ENCODE results near the gene KRT85.

KRT85 gene

DNA sequence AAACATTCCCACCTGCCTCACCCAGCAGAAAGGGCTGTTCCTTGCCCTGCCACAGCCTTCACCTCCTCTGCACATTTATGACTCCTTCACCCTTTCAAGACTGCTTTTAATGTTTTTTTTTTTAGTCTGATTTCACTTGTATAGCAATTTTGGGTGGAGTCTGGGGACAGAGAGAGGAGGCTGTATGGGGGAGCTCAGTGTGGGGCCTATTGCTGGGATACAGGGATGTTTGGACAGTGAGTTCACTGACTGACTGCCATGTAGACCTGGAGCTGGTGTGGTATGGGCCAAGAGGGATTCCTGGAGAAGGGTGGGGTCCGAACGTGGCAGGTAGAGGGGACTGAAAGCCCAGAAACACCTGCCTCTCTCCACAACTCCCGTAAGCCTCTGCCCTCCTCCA is 1.9 kb upstream of the KRT85 start:
- DNase-seq (ENCODE audit: low spot score) = no peak
- FAIRE-seq = no peak

DNA sequence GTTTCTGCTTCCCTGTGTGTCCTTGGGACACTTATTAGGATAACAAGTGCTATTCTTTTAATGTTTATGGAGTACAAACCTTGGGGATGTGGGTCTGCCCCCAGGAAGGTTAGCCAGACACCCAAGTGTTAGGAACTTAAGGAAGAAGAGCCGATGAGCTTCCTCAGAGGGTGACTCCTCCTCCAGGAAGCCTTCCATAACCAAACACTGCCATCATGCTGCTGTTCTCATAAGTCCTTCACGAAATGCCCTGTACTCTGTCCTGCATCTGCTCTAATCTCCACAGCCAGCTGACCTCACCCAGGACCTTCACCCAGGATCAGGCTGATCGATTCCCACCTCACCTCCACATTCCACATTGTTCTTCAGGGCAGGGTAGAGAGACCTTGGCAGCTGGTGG is 1.2 kb upstream of the KRT85 start:
- FAIRE-seq (no peak), DNase-seq (ENCODE audit: low spot score) (no peak)

DNA sequence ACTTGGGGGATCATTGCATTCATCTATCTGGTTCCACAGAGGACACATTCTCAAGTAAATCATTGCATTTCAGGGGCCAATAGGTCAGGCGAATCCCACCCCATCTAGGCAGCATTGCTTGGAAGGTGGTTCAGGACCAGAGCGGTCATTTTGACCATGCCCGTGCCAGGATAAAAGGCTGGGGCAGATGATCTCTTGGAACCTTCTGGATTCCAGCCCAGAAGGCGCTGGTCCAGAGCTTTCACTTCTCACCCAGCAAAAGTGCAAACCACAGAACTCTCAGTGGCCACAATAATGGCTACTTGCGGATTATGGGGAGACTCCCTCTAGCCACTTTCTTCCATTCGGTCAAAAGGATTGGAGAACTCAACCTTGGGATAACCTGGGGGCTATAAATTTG is 595 bp upstream of the KRT85 start:
- FAIRE-seq (no peak), DNase-seq (ENCODE audit: low spot score) (no peak)

DNA sequence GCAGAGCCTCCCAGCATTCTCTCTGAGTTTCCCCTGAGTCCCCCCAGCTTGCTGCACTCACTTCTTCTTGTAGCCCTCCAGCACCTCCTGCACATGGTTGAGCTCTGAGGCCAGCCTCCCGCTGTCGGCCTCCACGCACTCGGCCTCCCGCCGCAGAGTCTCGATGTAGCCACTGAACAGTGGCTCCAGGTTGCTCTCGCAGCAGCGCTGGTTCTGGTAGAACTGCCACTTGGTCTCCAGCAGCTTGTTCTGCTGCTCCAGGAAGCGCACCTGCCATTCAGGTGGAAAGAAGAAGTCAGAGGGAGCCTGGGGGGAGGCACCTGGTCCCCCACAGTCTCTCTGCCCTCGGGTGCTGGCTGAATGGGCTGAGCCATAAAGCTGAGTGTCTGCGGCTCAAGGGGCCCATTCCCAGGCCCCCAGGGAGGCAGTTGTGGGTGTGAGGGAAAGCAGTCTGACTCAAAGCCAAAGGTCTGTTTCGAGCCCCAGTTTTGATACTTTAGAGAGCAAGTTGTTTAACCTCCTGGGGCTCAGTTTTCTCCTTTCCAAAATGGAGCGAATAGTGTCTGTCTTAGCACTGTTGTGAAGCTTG is 2.3 kb downstream of the KRT85 start:
- no peak for FAIRE-seq
- DNase-seq (ENCODE audit: low spot score) = no peak

DNA sequence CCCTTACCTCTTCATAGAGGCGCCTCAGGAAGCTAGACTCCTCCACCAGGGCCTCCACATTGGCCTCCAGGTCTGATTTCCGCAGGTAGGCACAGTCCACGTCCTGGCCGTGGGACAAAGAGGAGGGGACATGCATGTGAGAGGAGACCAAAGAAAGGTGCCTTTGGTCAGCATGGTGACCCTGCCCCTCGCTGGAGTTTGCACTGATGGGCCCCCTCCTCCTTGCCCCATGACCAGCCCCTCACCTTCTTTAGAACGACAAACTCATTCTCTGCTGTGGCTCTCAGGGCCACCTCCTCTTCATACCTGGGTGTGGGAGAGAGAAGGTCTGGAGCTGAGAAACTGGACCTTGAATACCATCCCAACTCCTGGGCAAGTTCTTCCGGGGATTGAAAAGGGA is 3.2 kb downstream of the KRT85 start:
- DNase-seq (ENCODE audit: low spot score) (no peak), FAIRE-seq (no peak)

DNA sequence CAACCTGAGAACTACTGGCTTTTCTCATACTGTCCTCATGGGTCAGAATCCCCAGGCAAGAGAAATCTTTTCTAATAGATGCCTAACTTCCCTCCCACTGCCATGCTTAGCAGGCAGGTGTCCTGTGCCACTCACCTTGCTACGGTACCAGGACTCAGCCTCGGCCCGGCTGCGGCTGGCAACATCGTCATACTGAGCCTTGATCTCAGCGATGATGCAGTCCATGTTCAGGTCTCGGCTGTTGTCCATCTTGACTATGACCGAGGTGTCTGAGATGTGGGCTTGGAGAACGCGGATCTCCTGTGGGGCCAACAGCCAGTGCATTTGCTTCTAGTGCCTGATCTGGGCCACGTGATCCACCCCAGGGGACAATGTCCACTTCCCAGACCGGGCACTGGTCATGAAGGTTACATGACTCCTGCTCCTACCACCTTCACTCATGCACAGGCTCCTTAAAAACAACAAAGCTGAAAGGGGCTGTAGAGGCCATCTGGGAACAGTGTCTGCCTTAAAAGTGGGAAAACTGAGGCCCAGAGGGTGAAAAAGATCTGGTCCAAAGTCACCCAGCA is 4.1 kb downstream of the KRT85 start:
- FAIRE-seq (no peak), DNase-seq (ENCODE audit: low spot score) (no peak)

DNA sequence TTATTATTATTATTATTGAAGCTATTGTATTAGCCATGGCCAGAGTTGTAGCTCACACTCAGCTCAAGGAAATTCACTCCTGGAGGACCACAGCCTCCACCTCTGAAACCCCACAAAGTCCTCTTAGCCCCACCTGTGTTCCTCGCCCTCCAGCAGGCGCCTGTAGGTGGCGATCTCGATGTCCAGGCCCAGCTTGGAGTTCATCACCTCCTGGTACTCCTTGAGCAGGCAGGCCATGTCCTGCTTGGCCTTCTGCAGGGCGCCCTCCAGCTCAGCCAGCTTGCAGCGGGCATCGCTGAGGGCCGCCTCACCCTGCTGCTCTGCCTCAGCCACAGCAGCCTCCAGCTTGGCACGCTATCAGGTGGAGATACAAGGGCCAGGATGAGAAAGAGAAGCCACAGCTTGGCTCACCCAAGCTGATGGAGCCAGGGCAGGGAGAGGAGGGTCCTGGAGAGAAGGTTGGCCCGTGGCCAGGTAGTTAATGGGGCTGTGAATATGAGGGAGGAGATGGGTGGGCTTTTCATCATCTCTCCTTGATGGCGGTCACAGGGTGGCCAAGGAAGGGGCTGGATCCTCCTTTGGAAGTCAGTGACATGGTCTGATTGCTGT is 5.1 kb downstream of the KRT85 start:
- DNase-seq (ENCODE audit: low spot score) (no peak), FAIRE-seq (no peak)

DNA sequence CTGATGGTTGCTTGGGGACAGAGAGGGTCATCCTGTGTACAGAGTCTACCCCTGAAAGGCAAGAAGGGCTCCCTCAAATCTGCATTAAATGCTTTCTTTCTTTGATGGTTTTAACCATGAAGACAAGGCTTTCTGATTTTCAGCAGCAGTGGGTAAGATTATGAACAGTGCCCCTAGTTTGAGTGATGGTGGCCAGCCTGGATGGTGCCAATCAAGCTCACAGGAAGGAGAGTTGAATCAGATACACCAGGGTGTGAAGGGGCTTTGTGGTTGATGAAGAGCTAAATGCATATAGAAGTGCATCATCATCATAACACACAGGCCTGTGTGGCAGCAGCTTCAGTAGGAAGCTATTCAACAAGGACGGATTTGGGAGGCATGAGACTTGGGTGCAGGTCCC is 5.7 kb downstream of the KRT85 start:
- no peak for FAIRE-seq

DNA sequence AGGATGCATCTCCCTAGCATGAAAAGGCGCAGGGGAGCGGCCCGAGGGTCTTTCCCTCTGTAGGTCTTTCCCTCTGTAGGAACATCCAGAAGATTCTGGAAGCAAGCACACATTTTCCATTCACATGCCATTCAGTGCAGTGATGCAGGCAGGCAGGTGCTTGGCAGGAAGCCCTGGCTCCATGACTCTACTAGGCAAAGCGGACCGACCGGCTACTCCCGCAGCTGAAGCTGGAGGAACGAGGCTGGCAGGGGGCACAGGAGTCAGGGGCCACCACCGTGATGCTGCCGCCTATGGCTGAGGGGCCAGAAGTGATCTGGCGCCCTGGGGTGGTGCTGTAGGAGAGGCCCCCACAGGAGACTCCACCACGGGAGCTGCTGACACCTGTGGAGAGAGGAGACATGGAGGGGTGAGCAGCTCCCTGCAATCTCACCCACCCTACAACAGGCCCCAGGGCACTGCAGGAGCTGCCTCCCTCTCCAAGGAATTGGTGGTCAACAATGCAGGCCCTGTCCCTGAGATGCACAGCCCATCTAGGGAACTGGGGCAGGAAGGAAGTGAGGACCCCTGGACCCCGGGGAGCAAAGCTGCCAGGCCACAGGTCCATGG is 6.5 kb downstream of the KRT85 start:
- no peak for FAIRE-seq

More for the DNA sequence above, 5.7 kb downstream of the KRT85 start:
- no peak for DNase-seq (ENCODE audit: low spot score)

DNA sequence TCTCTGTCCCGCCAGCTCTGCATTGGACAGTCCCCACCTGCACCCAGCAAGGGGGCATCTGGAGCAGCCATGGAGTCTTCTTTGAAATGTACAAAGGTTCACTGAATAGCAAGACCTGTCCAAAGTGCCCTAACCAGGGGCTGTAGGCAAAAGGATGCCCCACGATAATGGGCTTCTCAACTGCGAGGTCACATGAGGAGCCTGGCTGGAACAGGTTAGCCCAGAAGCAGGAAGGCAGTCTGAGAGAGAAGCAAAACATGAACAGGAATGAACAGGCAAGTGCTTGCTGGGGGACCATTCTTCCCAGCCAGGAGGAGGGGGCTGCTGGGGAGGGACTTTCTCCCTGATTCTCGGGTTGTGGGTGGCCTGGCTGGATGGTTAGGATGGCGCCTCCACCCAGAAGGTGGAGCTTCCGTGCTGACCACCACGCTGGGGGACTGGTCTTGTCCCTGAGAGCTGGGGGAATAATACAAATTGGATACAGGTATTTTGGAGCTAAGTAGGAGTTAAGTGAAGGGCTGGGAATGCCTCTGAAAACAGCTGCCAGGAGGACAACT is 7.1 kb downstream of the KRT85 start:
- no peak for FAIRE-seq
- no peak for DNase-seq (ENCODE audit: low spot score)

More for the DNA sequence above, 6.5 kb downstream of the KRT85 start:
- no peak for DNase-seq (ENCODE audit: low spot score)

DNA sequence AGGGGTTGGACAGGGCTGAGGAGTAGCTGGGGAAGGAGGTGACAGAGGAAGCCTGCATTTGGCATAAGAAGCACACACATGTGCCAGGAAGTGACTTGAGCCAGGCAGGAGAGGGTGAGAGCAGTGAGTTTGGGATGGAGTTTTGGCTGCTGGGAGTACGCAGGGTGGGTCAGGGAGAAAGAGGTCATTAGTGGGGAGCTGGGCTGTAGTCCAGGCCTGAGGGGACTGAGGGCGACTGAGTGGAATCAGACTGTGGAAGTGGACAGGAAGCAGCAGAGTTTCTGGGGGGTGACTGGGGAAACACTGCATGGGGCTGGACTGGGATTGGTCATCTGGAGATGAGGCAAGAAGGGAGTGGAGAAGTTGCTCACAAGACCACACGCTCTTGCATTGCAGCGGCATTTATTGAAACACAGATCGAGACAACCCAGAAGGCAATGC is 7.6 kb downstream of the KRT85 start:
- DNase-seq (ENCODE audit: low spot score) = no peak
- no peak for FAIRE-seq

DNA sequence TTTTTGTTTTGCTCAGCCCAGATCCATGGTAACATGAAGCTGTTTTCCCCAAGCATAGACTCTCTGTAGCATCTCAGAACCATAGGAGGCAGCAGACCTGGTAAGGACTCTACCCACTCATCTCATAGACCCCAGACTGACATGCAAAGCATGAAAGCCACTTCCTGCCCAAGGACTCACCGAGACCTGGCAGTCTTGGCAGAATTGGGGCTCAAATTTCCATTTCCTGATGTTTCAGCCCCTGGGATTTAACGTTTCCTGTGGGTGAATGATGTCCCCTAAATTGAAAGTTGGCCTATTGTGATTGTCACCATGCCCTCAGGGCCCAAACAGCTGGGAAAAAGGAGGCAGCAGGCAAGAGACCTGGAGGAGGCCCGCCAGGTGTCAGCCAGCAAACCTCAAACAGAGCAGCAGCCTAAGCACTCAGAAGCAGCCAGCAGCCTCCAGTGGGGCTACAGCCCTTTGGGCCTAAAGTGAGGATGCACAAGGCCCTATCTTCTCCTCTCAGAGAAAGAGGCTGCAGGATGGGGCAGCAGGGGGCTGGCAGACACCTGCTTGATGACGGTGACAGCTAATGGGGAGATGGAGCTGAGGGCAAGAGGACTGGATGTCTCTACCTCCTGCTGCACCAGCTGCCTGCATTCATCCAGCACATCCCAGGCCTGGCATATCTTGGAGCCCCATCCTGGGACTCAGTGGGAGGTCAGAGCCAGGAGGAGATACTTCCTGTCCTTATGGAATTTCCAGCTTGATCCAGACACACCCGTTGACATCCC is 8.5 kb downstream of the KRT85 start:
- no peak for FAIRE-seq
- no peak for DNase-seq (ENCODE audit: low spot score)

DNA sequence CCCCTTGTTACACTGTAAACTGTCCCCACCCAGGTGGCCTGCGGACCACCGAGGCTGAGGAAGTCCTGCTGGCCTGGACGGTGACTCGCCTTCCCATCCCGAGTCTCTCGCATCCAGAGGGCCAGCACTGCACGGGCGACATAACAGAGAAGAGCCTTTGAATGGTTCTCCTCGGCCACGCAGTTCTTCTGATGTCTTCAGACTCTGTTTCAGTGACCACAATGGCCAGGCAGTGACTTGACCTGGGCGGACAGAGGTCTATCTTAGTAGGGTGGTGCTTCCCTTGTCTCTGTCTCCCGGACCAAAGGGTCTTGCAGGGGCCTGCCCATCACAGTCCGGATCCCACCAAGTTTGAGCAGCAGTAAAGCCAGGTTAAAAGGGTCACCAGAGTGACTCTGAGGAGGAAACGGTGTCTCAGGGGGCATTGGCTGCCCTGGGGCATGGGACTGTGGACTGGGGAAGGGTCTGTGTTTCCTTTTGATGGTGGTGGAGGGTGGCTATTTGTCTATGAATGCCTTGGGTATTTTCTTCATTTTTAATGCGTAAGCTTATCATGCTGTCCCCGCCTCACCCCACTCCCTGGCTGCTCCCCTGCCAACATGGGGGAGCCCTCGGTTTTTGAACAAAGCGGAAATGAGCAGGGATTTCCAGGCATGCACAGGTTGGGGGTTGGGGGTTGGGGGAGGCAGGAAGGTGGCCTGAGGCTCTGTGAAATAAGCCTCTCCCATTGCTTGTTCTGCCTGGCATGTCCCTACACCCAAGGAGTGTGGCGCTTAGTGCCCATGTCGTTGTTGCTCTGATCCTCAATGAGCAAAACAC is 10.3 kb downstream of the KRT85 start:
- DNase-seq (ENCODE audit: low spot score) = no peak

DNA sequence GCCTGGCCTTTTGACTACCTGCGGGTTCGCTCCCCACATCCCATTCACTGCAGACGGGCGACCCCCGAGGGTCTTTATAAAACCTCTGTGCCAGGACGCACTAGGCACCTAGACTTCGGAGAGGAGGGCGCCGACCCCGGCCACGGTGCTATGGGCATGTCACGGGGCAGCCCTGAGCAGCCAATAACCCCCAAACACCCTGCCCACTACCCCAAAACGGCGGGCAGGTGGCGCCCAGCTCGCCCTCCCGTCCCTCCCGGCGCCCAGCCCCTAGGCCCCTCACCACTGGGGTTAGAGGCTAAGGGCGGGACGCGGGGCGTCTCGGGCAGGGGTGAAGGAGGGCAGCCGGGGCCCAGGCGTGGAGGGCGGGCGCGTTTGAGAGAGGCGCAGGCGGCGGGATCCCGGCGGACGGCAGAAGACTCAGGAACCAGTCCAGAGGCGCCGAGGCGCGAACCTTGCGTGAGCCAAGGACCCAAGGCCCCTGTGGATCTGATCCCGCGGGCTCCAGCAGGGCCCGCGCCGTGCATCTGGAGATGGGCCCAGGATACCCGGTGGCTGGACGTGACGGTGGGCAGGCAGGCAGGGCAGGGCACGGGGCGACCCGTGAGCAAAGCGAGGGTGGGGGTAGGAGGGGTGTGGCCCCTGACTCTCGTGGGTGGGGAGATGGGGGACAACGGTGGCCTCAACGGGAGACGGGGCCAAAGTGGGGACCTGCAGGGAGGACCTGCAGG is 11.1 kb downstream of the KRT85 start:
- DNase-seq (ENCODE audit: low spot score) (no peak), FAIRE-seq (no peak)

More for the DNA sequence above, 10.3 kb downstream of the KRT85 start:
- no peak for FAIRE-seq

DNA sequence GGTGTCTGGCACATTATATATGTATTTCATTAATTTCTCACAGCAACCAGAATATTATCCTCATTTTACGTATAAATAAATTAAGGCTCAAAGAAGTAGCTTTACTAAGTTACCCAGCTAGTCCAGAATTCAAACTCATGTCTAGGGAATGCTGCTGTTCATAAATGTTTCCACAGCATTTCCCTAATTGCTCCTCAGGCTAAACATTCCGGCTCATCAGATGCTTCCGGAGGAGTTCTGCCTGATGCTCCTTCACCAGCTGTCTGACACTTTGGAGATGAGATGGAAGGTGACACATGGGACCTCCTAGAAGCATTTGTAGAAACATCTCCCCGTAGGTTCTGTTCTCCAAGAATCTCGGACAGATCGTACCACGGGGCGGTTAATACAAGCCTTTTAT is 12.1 kb downstream of the KRT85 start:
- FAIRE-seq (no peak), DNase-seq (ENCODE audit: low spot score) (no peak)

DNA sequence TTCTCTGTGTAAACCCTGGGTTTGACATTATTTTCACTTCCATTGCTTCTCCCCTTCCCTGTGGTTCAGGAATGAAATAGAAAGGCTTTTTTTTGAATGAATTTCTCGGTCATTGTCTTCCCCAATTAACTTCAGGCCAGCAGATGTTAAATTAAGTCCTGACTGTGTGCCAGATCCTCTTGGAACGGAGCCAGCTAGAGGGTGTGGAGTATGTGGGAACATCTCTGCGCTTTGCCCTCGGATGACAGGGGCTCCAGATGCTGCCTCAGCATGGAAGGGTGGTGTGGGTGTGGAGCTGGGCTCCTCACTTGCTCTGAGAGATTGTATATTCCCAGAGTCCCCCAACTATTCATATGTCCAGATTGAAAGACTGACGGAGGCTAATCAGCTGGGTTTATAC is 13.1 kb downstream of the KRT85 start:
- FAIRE-seq = no peak

DNA sequence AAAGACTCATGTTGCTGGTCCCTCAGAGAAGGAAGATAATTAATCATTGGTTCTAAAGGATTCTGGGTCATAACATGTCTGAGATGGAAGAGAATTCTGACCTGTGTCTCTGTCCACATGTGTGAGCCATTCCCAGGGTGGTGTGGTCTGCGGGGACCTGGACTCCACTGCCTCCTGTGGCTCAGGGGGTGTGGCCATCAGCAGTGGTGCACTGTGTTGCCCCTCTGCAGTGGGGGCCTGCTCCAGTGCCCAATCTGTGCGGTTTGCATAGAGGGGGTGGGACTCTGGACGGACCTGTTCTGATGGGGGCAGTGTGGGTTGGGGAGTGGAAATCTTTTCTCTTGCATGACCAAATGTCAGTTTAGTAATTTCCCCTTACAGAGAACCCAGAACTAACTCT is 13.5 kb downstream of the KRT85 start:
- DNase-seq (ENCODE audit: low spot score) (no peak), FAIRE-seq (no peak)

More for the DNA sequence above, 13.1 kb downstream of the KRT85 start:
- DNase-seq (ENCODE audit: low spot score) = no peak

DNA sequence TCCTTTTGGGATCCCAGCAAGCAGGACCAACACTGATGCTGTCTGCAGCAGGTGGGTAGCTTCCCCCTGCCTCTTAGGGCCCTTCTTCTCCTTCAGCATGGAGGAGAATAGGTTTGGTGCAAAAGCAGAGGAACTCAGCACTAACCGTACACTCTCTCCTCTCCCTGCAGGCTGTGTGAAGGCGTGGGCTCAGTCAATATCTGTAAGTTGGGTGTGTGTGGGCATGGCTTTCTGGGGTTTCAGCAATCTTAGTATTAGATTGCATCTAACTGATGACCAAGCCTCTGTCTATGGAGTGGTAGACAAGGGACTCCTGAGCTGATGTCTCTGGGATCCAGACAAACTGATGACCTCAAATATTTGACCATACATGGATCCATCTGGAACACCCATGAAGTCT is 14.3 kb downstream of the KRT85 start:
- FAIRE-seq (no peak), DNase-seq (ENCODE audit: low spot score) (no peak)

DNA sequence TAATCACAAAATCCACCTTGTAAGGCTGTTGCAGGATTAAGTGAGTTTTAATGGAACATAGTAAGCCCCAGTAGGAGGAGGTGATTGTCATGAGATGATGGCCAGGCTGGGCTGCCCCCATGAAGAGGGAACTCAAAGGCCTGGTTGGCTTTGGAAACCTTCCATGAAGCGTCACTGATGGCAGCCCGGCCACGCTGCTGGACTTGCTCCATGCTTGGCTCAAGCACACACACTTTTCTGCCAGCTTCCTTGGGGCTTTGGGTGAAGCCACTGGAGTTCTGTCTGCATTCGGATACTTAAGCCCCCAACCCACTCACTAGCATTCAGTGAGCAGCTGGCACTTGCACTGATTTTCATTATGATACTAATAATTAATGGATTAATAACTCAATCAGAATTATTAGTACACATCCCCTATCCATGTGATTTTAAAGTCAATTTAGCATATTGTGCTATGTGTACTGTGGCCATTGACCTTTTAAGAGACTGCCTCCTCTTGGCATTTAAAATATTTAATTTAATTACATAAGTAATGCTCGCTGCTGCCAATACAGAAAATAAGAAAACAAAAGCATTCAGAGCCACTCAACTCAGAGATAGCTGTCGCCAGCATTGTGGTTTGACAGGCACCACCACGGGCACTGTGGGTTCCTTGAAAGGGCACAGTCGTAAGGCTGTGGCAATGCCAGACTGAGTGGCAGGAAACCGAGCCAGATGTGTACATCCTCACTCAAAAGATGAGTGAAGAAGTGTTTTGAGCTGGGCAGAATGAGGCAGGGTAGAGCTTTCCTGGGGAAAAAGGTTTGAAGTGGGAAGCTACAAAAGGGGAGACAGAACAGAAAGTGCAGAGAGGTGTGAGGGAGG is 15.9 kb downstream of the KRT85 start:
- FAIRE-seq (no peak), DNase-seq (ENCODE audit: low spot score) (no peak)
